ENCODE results near the gene MTHFD1L. TPM values are rescaled to one million over a fixed set of nuclear protein-coding genes. Genes with fewer than 3 reads are reported as not detected.

The MTHFD1L gene
- polyA plus RNA-seq, 3 donors = 0.25 to 1.3 (median 0.39) TPM

- Histone ChIP-seq H2AFZ (ENCODE audit: insufficient read depth, low read depth, low read length, poor library complexity, severe bottlenecking) (no peak overlapping the region), H3K4me2 (replicated peaks; ENCODE audit: extremely low read depth, low read length, poor library complexity, severe bottlenecking) (no peak overlapping the region), H3K4me3 (replicated peaks in 1 of 3; ENCODE audit: low read depth in 2 of 3, low read length in 3 of 3) (no peak overlapping the region), H3K9me3 (replicated peaks in 1 of 2; ENCODE audit: control insufficient read depth in 1 of 2, insufficient read depth in 1 of 2, low read length in 2 of 2) (no peaks in the 10 kb centered on the region), H3K9ac (ENCODE audit: insufficient read depth, low read length, poor library complexity, severe bottlenecking) (no peak overlapping the region), H4K20me1 (ENCODE audit: insufficient read depth, low read length) (no peaks in the 10 kb centered on the region), H3K36me3 (replicated peaks in 1 of 2; ENCODE audit: control insufficient read depth in 1 of 2, insufficient read depth in 2 of 2, low read length in 2 of 2) (no peaks in the 10 kb centered on the region), H3K4me1 (ENCODE audit: control insufficient read depth in 1 of 2, insufficient read depth in 2 of 2, low read length in 2 of 2) (no peaks in the 10 kb centered on the region), H3K79me2 (ENCODE audit: insufficient read depth, low read length) (no peaks in the 10 kb centered on the region), H3K27me3 (ENCODE audit: control insufficient read depth in 2 of 2, insufficient read depth in 2 of 2, low read length in 2 of 2) (no peaks in the 10 kb centered on the region), H3K27ac (ENCODE audit: low read depth in 1 of 2, low read length in 2 of 2) (no peak overlapping the region)
- no peaks in the 10 kb centered on the region for H3K9me3 Mint-ChIP-seq
- peaks cover 0 to 4% of the 10 kb centered on the region in 2 donors for H3K36me3 Mint-ChIP-seq
- no peak for TF ChIP-seq CTCF (IDR thresholded peaks at IDR 0.05)
- no peak overlapping the region for H3K4me3 Mint-ChIP-seq
- WGBS (ENCODE audit: insufficient coverage) = no CpG with 5 or more reads among the region's 3 CpGs
- peaks cover 0 to 2% (median 0%) of the 10 kb centered on the region in 3 donors for H3K27me3 Mint-ChIP-seq (ENCODE audit: low read depth in 3 of 3)
- peak overlapping the region in 1 of 7 donors; percentile 51 for H3K27ac Mint-ChIP-seq
- no peak for DNase-seq
- H3K4me1 Mint-ChIP-seq = no peaks in the 10 kb centered on the region
- intact Hi-C loops (cut with micrococcal nuclease) = no loop called here
Observed at GRCh38 chr6:151022492-151022891, 157.0 kb downstream of the MTHFD1L start.

- Histone ChIP-seq H3K36me3 (replicated peaks in 1 of 2; ENCODE audit: control insufficient read depth in 1 of 2, insufficient read depth in 2 of 2, low read length in 2 of 2) (no peaks in the 10 kb centered on the region), H3K27ac (ENCODE audit: low read depth in 1 of 2, low read length in 2 of 2) (no peak overlapping the region), H3K27me3 (ENCODE audit: control insufficient read depth in 2 of 2, insufficient read depth in 2 of 2, low read length in 2 of 2) (no peaks in the 10 kb centered on the region), H2AFZ (ENCODE audit: insufficient read depth, low read depth, low read length, poor library complexity, severe bottlenecking) (no peak overlapping the region), H3K4me1 (ENCODE audit: control insufficient read depth in 1 of 2, insufficient read depth in 2 of 2, low read length in 2 of 2) (no peaks in the 10 kb centered on the region), H3K9me3 (replicated peaks in 1 of 2; ENCODE audit: control insufficient read depth in 1 of 2, insufficient read depth in 1 of 2, low read length in 2 of 2) (no peaks in the 10 kb centered on the region), H3K9ac (ENCODE audit: insufficient read depth, low read length, poor library complexity, severe bottlenecking) (no peak overlapping the region), H3K79me2 (ENCODE audit: insufficient read depth, low read length) (no peaks in the 10 kb centered on the region), H3K4me3 (replicated peaks in 1 of 3; ENCODE audit: low read depth in 2 of 3, low read length in 3 of 3) (no peak overlapping the region), H4K20me1 (ENCODE audit: insufficient read depth, low read length) (no peaks in the 10 kb centered on the region), H3K4me2 (replicated peaks; ENCODE audit: extremely low read depth, low read length, poor library complexity, severe bottlenecking) (no peak overlapping the region)
- TF ChIP-seq CTCF (IDR thresholded peaks at IDR 0.05) = no peak
- Mint-ChIP-seq H3K4me1 (no peaks in the 10 kb centered on the region), H3K27ac (peak overlapping the region in 2 of 7 donors; percentile 26 to 51), H3K9me3 (no peaks in the 10 kb centered on the region), H3K27me3 (ENCODE audit: low read depth in 3 of 3) (peaks cover 0 to 2% (median 0%) of the 10 kb centered on the region in 3 donors), H3K4me3 (no peak overlapping the region), H3K36me3 (peaks cover 0 to 4% of the 10 kb centered on the region in 2 donors)
- intact Hi-C loops (cut with micrococcal nuclease) = no loop called here
- no peak for DNase-seq
- 90% methylated on average over 3 of the region's 5 CpGs for WGBS (ENCODE audit: insufficient coverage)
Observed at GRCh38 chr6:151023342-151023741, 157.8 kb downstream of the MTHFD1L start.

Data from CD14-positive monocyte (primary cell).